Skeletal muscle satellite cell (primary cell): ENCODE measurements around the gene HTR4.

ENCODE experiments used
- H3K27me3 ChIP-seq: 2 replicates; pipeline ENCODE4 v1.7.0; 2013; ENCODE audit warnings: low read length; ENCODE audit not compliant: control insufficient read depth, insufficient read depth
- H3K36me3 ChIP-seq: 2 replicates; pipeline ENCODE4 v1.7.0; 2013; ENCODE audit warnings: mild to moderate bottlenecking, control low read depth, low read length; ENCODE audit not compliant: insufficient read depth
- H3K4me1 ChIP-seq: 2 replicates; pipeline ENCODE4 v1.7.0; 2013; ENCODE audit warnings: low read length; ENCODE audit not compliant: control insufficient read depth, insufficient read depth
- H3K4me2 ChIP-seq: 2 replicates; pipeline ENCODE4 v1.7.0; 2013; ENCODE audit warnings: mild to moderate bottlenecking, low read length
- H3K4me3 ChIP-seq: 2 replicates; pipeline ENCODE4 v1.7.0; 2013; ENCODE audit warnings: low read length
- H3K9ac ChIP-seq: 2 replicates; pipeline ENCODE4 v1.7.0; 2013; ENCODE audit warnings: mild to moderate bottlenecking, low read depth, low read length, moderate library complexity
- H3K9me3 ChIP-seq: replicated peaks from 2 replicates; pipeline ENCODE4 v1.7.0; 2013; ENCODE audit warnings: mild to moderate bottlenecking, control low read depth, low read length

The HTR4 gene

GRCh38 chr5:148443998-148444397 is 210.3 kb downstream of the HTR4 start:
- H3K9me3 ChIP-seq: no peaks in the 10 kb centered on the region
- H3K27me3 ChIP-seq: no peaks in the 10 kb centered on the region
- H3K9ac ChIP-seq: no peak overlapping the region
- peaks cover 36% of the 10 kb centered on the region for H3K36me3 ChIP-seq
- no peak overlapping the region for H3K4me3 ChIP-seq
- no peaks in the 10 kb centered on the region for H3K4me1 ChIP-seq
- H3K4me2 ChIP-seq: no peak overlapping the region

- Histone ChIP-seq H3K4me3 (no peak overlapping the region), H3K4me1 (no peaks in the 10 kb centered on the region), H3K4me2 (no peak overlapping the region), H3K9ac (no peak overlapping the region), H3K9me3 (no peaks in the 10 kb centered on the region), H3K27me3 (no peaks in the 10 kb centered on the region), H3K36me3 (peaks cover 43% of the 10 kb centered on the region)
Measured at GRCh38 chr5:148443241-148443640, 211.1 kb downstream of the HTR4 start.

DNA sequence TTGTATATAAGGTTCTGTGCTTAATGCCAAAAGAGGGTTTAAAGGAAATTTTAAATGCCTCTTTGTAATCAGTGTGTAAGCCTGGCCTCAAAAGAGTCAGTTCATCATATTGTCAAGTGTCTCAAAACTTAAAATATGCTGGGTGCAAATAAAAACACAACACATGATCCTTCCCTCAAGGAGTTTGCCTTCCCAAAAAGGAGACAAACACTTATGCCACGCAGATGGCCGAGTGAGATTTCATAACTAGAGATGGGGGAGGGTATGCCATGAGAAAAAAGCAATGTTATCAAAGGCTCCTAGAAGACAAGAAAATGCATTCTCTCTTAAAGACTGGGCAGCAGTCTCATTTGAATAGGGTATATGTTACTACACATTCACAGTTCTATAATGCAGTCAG is 215.4 kb downstream of the HTR4 start:
- Histone ChIP-seq H3K4me2 (no peak overlapping the region), H3K27me3 (no peaks in the 10 kb centered on the region), H3K9ac (no peak overlapping the region), H3K9me3 (no peaks in the 10 kb centered on the region), H3K4me3 (no peak overlapping the region), H3K36me3 (peaks cover 60% of the 10 kb centered on the region), H3K4me1 (no peaks in the 10 kb centered on the region)

DNA sequence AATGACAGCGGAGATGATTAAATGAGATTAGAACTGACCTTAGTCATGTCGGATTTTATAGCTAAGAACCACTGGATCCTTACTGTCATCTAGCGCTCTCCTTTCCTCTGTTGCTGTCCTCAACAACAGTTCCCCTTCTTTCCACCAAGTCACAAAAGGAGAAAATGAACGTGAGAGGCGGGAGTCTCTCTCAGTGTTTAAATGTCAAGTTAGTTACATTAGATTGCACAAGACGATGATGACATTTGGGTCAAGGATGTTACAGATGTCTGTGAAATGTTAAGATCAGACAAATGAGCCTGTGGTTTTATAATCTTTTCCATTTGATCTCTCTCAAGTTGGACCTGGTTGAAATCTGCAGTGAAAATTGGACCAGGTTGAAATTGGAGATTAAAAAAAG is 217.1 kb downstream of the HTR4 start:
- H3K27me3 ChIP-seq: no peaks in the 10 kb centered on the region
- H3K36me3 ChIP-seq: peaks cover 72% of the 10 kb centered on the region
- no peaks in the 10 kb centered on the region for H3K9me3 ChIP-seq
- H3K9ac ChIP-seq: no peak overlapping the region
- no peak overlapping the region for H3K4me2 ChIP-seq
- no peaks in the 10 kb centered on the region for H3K4me1 ChIP-seq
- H3K4me3 ChIP-seq: no peak overlapping the region

- Histone ChIP-seq H3K4me2 (no peak overlapping the region), H3K4me3 (no peak overlapping the region), H3K4me1 (no peaks in the 10 kb centered on the region), H3K9ac (no peak overlapping the region), H3K36me3 (peaks cover 61% of the 10 kb centered on the region), H3K9me3 (no peaks in the 10 kb centered on the region), H3K27me3 (no peaks in the 10 kb centered on the region)
Measured at GRCh38 chr5:148436029-148436428, 218.3 kb downstream of the HTR4 start.

- Histone ChIP-seq H3K27me3 (no peaks in the 10 kb centered on the region), H3K9ac (no peak overlapping the region), H3K9me3 (no peaks in the 10 kb centered on the region), H3K36me3 (peaks cover 43% of the 10 kb centered on the region), H3K4me3 (no peak overlapping the region), H3K4me2 (no peak overlapping the region), H3K4me1 (no peaks in the 10 kb centered on the region)
Measured at GRCh38 chr5:148433826-148434225, 220.5 kb downstream of the HTR4 start.
